Glomerular endothelial cell (primary cell): ENCODE measurements around the gene ILF2. TPM values are rescaled to one million over a fixed set of nuclear protein-coding genes. Genes with fewer than 3 reads are reported as not detected.
A peak's percentile ranks its signal among the peaks of the same experiment; 100 is the strongest.

Experiments
- DNase-seq: peaks from one replicate; pipeline ENCODE4 v3.0.0-alpha.2; 2011; ENCODE audit warnings: low read depth, low spot score; ENCODE audit errors: extremely low read depth
- total RNA-seq: library from RNA; depleted of rRNA; stranded (reverse); fragments of >200 nt; gene quantifications from 2 replicates; pipeline ENCODE4 v1.2.3, GENCODE V29; 2015

Gene ILF2
- total RNA-seq, 1 donor from 2014 or later, result 179 TPM

- no peak for DNase-seq
Measured at GRCh38 chr1:153629343-153629665, 41.5 kb downstream of the ILF2 start.

GRCh38 chr1:153628638-153629342 lies 42.0 kb downstream of the ILF2 start:
- DNase-seq, result no peak

GRCh38 chr1:153627715-153628626 lies 42.8 kb downstream of the ILF2 start, which contains the start of gene S100A1:
S100A1 (plus strand) TSS chr1:153628434; CDS start chr1:153630522, 2,088 bp downstream.
- no peak for DNase-seq

- DNase-seq, result peak; percentile 67
Measured at GRCh38 chr1:153626904-153627714, 43.7 kb downstream of the ILF2 start, which contains the start of gene S100A13. S100A13 (minus strand) TSS chr1:153627505; CDS start chr1:153626472, 1,033 bp downstream.

GRCh38 chr1:153626477-153626903 lies 44.3 kb downstream of the ILF2 start:
- no peak for DNase-seq

- no peak for DNase-seq
Measured at GRCh38 chr1:153624965-153625611, 45.7 kb downstream of the ILF2 start.

- DNase-seq, result no peak
Measured at GRCh38 chr1:153623101-153623500, 47.7 kb downstream of the ILF2 start.

GRCh38 chr1:153619171-153619570 lies 51.6 kb downstream of the ILF2 start:
- DNase-seq, result no peak

- DNase-seq, result no peak
Measured at GRCh38 chr1:153617663-153618062, 53.1 kb downstream of the ILF2 start.

GRCh38 chr1:153616917-153617311 lies 53.9 kb downstream of the ILF2 start:
- no peak for DNase-seq

- DNase-seq, result no peak
Measured at GRCh38 chr1:153616144-153616916, 54.5 kb downstream of the ILF2 start, which contains the start of gene S100A14. S100A14 (minus strand) TSS chr1:153616325; CDS start chr1:153615858, 467 bp downstream.

- no peak for DNase-seq
Measured at GRCh38 chr1:153615406-153615805, 55.4 kb downstream of the ILF2 start.

GRCh38 chr1:153614906-153615305 lies 55.9 kb downstream of the ILF2 start:
- DNase-seq, result no peak

- DNase-seq, result no peak
Measured at GRCh38 chr1:153614189-153614900, 56.4 kb downstream of the ILF2 start.

- DNase-seq, result no peak
Measured at GRCh38 chr1:153613406-153613805, 57.4 kb downstream of the ILF2 start.

- no peak for DNase-seq
Measured at GRCh38 chr1:153612755-153613331, 58.0 kb downstream of the ILF2 start, which contains the start of gene S100A16. S100A16 (minus strand) TSS chr1:153613137; CDS start chr1:153608151, 4,986 bp downstream.

- no peak for DNase-seq
Measured at GRCh38 chr1:153612111-153612754, 58.6 kb downstream of the ILF2 start.
